GM12892 (cell line): ENCODE measurements around the gene MRPL42.
"Not testable (repeated sequence)": the region's sequence is repeated elsewhere in the genome, so short reads cannot be mapped to it uniquely, and the experiment has no call there.

Source experiments
- POLR2A ChIP-seq: IDR thresholded peaks from 2 replicates; pipeline ENCODE4 v1.6.1; 2011; ENCODE audit warnings: low read depth, low read length, control low read depth
- POLR2AphosphoS5 ChIP-seq: IDR thresholded peaks from 2 replicates; pipeline ENCODE4 v1.6.1; 2011; ENCODE audit warnings: low read depth, low read length, control low read depth
- TAF1 ChIP-seq: IDR thresholded peaks from 2 replicates; pipeline ENCODE4 v1.6.1; 2011; ENCODE audit warnings: low read depth, mild to moderate bottlenecking, control low read depth, low read length, borderline replicate concordance

DNA sequence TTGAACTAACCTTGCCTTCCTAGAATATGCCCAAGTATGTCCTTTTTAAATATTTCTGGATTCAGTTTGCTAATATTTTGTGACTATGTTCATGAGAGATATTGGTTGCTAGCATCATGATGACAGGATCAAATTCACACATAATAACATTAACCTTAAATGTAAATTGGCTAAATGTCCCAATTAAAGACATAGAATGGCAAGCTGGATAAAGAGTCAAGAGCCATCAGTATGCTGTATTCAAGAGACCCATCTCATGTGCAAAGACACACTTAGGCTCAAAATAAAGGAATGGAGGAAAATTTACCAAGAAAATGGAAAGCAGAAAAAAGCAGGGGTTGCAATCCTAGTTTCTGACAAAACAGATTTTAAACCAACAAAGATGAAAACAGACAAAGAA, 90.6 kb downstream of the MRPL42 start:
- TF ChIP-seq POLR2A, POLR2AphosphoS5, TAF1: not testable (repeated sequence)
